ENCODE measurements around the gene HTR1D. TPM values are rescaled to one million over a fixed set of nuclear protein-coding genes. Genes with fewer than 3 reads are reported as not detected.
A peak's percentile ranks its signal among the peaks of the same experiment; 100 is the strongest.

HTR1D gene
- total RNA-seq, 4 donors from 2014 or later, result 0.14 to 0.20 TPM; not detected in 2

GRCh38 chr1:23179862-23180261, 37.4 kb downstream of the HTR1D start:
- in situ Hi-C loops (cut with MboI; ENCODE audit: low pct_ligation_motif_present in 1 of 4, low pct_unique_long_range_greater_than_20kb in 1 of 4, low sequenced_read_pairs in 3 of 4), result loop anchor here in 3 of 4 donors (10.0 to 25.0 kb wide), 2 partner anchors 193 to 205 kb away; partner anchors contain the start of gene LACTBL1 (in 2 of the 3)
- no peaks in the 10 kb centered on the region for H3K9me3 ChIP-seq
- no peak for DNase-seq
- H3K27me3 ChIP-seq, result no peaks in the 10 kb centered on the region
- WGBS, 2 donors (ENCODE audit: low coverage in 1 of 2), result 65 to 76% methylated on average over 2 of the region's 2 CpGs
- H3K4me1 ChIP-seq, result peaks cover 9 to 41% (median 22%) of the 10 kb centered on the region in 4 donors
- intact Hi-C loops (cut with DNase I; ENCODE audit: low total_unique reads), result loop anchor here (10.0 kb wide), 1 partner anchor 205 kb away; the partner anchor contains the start of gene LACTBL1
- TF ChIP-seq POLR2AphosphoS5 (IDR thresholded peaks at IDR 0.05) (no peak), EP300 (IDR thresholded peaks at IDR 0.05; ENCODE audit: low read depth) (no peak), POLR2A (IDR thresholded peaks at IDR 0.05) (no peak), CTCF (IDR thresholded peaks at IDR 0.05) (no peak)
- H3K4me3 ChIP-seq, result no peak overlapping the region
- no peaks in the 10 kb centered on the region for H3K36me3 ChIP-seq
- no peak overlapping the region for H3K27ac ChIP-seq

GRCh38 chr1:23178950-23179349, 38.4 kb downstream of the HTR1D start:
- DNase-seq, result no peak
- H3K36me3 ChIP-seq, result no peaks in the 10 kb centered on the region
- H3K9me3 ChIP-seq, result no peaks in the 10 kb centered on the region
- H3K27ac ChIP-seq, result peak overlapping the region; percentile 75 to 88 (median 82)
- in situ Hi-C loops (cut with MboI; ENCODE audit: low pct_ligation_motif_present in 1 of 4, low pct_unique_long_range_greater_than_20kb in 1 of 4, low sequenced_read_pairs in 3 of 4) (loop anchor here in 1 of 4 donors (25.0 kb wide), 1 partner anchor 192 kb away; no protein-coding TSS in a partner anchor), intact Hi-C loops (cut with DNase I; ENCODE audit: low total_unique reads) (no loop called here)
- TF ChIP-seq CTCF (IDR thresholded peaks at IDR 0.05) (peak; percentile 27 to 57 (median 36)), EP300 (IDR thresholded peaks at IDR 0.05; ENCODE audit: low read depth) (no peak), POLR2A (IDR thresholded peaks at IDR 0.05) (no peak), POLR2AphosphoS5 (IDR thresholded peaks at IDR 0.05) (no peak)
- WGBS, 2 donors (ENCODE audit: low coverage in 1 of 2), result 44% methylated on average over 6 of the region's 6 CpGs; no CpG with 5 or more reads in 1 of the 2 donors
- no peaks in the 10 kb centered on the region for H3K27me3 ChIP-seq
- H3K4me3 ChIP-seq, result no peak overlapping the region
- H3K4me1 ChIP-seq, result peaks cover 10 to 39% (median 19%) of the 10 kb centered on the region in 4 donors

DNA sequence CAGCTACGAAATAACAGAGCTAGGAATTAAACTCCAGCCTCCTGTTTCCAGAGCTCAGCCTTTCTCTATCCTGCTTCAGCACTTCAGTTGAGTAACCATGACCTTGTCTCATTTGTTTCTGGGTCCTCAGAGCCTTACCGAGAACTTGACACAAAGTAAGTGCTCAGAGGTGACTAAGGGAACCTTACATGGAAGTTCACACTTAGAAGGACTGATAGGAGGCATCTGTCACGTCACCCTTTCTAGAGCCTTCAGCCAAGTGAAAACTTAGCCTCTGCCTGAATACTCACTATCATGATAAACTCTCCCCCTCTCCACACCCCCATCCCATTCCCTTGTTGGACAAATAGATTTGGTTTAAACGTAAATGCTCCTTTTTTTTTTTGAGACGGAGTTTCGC, 38.9 kb downstream of the HTR1D start:
- no peak for TF ChIP-seq POLR2AphosphoS5 (IDR thresholded peaks at IDR 0.05)
- no peak for TF ChIP-seq POLR2A (IDR thresholded peaks at IDR 0.05)
- TF ChIP-seq CTCF (IDR thresholded peaks at IDR 0.05), result no peak
- TF ChIP-seq EP300 (IDR thresholded peaks at IDR 0.05; ENCODE audit: low read depth), result no peak
- no peaks in the 10 kb centered on the region for H3K27me3 ChIP-seq
- H3K4me3 ChIP-seq, result no peak overlapping the region
- H3K27ac ChIP-seq, result peak overlapping the region; percentile 75 to 88 (median 82)
- no peak for DNase-seq
- intact Hi-C loops (cut with DNase I; ENCODE audit: low total_unique reads), result no loop called here
- in situ Hi-C loops (cut with MboI; ENCODE audit: low pct_ligation_motif_present in 1 of 4, low pct_unique_long_range_greater_than_20kb in 1 of 4, low sequenced_read_pairs in 3 of 4), result loop anchor here in 1 of 4 donors (25.0 kb wide), 1 partner anchor 191 kb away; no protein-coding TSS in a partner anchor
- WGBS, 2 donors (ENCODE audit: low coverage in 1 of 2), result 81% methylated on average over 6 of the region's 6 CpGs; no CpG with 5 or more reads in 1 of the 2 donors
- H3K4me1 ChIP-seq, result peaks cover 10 to 39% (median 18%) of the 10 kb centered on the region in 4 donors
- no peaks in the 10 kb centered on the region for H3K36me3 ChIP-seq
- H3K9me3 ChIP-seq, result no peaks in the 10 kb centered on the region

DNA sequence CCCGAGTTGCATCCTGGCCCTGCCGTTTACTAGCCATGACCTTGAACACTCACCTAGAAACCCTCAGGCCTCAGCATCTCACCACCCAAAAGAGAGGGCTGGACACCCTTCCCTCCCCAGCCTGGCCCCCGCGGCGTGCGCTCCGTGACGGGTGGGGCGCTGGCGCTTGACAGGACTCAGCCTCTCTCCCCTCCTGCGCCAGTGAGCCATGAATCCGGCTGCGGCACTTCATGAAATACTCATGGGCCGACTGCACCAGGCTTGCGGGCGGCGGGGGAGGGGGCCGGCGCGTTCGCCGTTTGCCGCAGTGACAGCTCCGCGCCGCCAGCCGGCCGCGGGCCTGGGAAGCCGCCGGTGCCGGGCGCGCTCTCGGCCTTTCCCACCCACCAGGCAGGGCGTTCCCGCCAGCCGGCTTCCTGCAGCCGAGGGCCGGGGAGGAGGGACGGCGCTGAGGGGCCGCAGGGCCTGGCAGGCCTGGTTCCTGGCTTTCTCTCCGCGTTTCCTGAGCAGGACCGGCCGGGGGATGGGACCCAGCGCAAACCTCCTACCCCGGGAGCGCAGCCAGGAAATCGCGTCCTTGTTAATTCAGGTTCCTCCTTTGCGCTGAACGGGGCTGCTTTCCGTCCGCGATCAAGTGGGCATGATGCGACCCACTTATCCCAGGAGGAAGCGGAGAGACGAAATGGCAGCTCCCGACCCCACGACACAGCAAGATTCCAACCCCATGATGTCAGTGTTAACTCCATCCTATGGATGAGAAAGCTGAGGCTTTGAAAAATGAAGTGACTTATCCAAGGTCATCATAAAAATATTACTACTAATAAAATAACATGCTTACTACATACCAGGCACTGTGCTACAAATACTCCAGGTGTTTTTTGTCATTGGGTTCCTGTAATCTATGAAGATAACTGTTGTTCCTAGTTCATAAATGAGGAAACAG, 39.6 kb downstream of the HTR1D start:
- peak in 3 of 5 experiments; percentile 12 to 50 (median 30) for TF ChIP-seq CTCF (IDR thresholded peaks at IDR 0.05)
- no peak for TF ChIP-seq EP300 (IDR thresholded peaks at IDR 0.05; ENCODE audit: low read depth)
- peak in 2 of 3 donors; percentile 36 to 40 for TF ChIP-seq POLR2AphosphoS5 (IDR thresholded peaks at IDR 0.05)
- no peak for TF ChIP-seq POLR2A (IDR thresholded peaks at IDR 0.05)
- in situ Hi-C loops (cut with MboI; ENCODE audit: low pct_ligation_motif_present in 1 of 4, low pct_unique_long_range_greater_than_20kb in 1 of 4, low sequenced_read_pairs in 3 of 4), result loop anchor here in 1 of 4 donors (25.0 kb wide), 1 partner anchor 190 kb away; no protein-coding TSS in a partner anchor

More for the DNA sequence above, 39.6 kb downstream of the HTR1D start:
- peaks cover 10 to 39% (median 18%) of the 10 kb centered on the region in 4 donors for H3K4me1 ChIP-seq
- peak; percentile 70 for DNase-seq
- peak overlapping the region; percentile 75 to 88 (median 82) for H3K27ac ChIP-seq
- WGBS, 2 donors (ENCODE audit: low coverage in 1 of 2), result 0 to 2% methylated on average over 1 to 47 of the region's 62 CpGs
- H3K36me3 ChIP-seq, result no peaks in the 10 kb centered on the region
- H3K9me3 ChIP-seq, result no peaks in the 10 kb centered on the region
- H3K4me3 ChIP-seq, result peak overlapping the region; percentile 30 to 59 (median 42)
- H3K27me3 ChIP-seq, result no peaks in the 10 kb centered on the region
- intact Hi-C loops (cut with DNase I; ENCODE audit: low total_unique reads), result no loop called here

Measured in transverse colon (tissue), 4 donors.